Measurements from ENCODE around the gene PCDHA1. TPM values are rescaled to one million over a fixed set of nuclear protein-coding genes. Genes with fewer than 3 reads are reported as not detected.

Gene PCDHA1
- total RNA-seq, 2 donors from 2014 or later, result not detected

DNA sequence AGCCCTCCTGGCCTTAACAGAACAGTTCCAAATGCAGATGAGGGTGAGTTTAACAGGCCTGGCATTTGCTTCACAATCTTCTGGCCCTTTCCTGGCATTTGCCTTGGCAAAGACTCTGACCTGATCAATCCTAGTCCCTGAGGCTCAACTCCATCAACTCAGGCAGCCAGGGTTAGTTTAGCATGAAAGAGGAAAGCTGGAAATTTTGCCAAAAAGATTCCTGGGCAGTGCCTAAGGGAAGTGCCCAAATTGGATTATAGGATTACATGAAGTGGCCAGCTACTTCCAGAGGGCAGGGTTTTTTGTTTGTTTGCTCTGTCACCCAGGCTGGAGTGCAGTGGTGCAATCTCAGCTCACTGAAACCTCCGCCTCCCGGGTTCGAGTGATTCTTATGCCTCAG, 217.1 kb downstream of the PCDHA1 start:
- DNase-seq, result no peak
- no peak for ATAC-seq
- intact Hi-C loops (cut with DNase I, micrococcal nuclease), result no loop called here

DNA sequence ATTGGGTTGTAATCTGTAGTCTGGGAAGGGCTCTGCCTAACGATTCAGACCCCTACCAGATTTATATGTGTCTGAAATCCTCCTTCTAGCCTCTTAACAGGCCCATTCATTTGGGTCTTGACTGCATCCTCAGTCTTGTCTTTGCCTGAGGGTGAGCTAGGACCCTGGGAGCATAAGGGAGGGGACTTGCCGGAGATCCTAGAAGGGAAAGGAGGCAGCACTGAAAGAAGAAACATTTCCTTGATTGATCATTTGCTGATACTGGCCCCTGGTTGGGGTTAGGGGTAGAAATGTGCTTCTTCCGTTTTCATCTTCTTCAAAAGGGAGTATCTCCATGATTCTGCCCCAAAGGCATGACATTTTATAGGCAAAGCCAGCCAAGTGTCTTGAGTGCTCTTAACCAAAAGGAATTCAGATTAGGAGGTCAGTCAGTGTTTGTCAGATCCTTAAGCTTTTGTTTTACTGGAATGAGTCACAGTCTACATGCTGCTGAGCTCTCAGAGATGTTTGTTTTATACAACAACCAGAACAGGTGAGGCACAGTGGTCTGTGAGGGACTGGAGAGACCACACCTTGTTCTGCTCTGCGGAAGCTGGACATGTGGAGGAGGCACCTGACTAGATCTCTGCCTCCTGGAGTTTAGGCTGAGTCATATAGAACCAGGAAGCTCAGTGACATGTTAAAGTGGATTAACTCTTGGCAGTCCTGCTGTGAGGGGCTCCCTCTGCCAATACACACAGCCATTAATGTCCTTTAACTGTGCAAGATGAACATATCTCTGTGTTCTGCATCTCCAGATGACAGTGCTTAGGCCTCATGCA, 218.1 kb downstream of the PCDHA1 start:
- intact Hi-C loops (cut with DNase I, micrococcal nuclease), result no loop called here
- DNase-seq (peak in 1 of 2 donors; percentile 33), ATAC-seq (peak; percentile 63)

DNA sequence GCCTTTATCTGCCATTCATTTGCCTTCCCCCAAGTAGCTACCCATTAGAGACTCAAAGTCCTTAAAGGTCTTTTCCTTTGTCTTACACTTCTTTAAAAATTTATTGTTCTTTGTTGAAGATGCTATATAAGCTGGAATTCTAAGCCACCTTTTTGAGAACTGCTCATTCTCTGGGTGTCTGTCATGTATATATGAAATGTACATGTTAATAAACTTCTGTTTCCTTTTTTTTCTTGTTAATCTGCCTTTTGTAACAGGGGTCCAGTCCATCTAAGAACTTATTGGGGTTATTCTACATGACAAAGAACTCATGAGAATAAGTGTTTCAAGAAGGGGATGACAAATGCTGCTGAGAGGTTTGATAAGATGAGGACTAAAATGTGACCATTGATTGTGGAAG, 221.9 kb downstream of the PCDHA1 start:
- no peak for DNase-seq
- no peak for ATAC-seq
- intact Hi-C loops (cut with DNase I, micrococcal nuclease), result no loop called here

DNA sequence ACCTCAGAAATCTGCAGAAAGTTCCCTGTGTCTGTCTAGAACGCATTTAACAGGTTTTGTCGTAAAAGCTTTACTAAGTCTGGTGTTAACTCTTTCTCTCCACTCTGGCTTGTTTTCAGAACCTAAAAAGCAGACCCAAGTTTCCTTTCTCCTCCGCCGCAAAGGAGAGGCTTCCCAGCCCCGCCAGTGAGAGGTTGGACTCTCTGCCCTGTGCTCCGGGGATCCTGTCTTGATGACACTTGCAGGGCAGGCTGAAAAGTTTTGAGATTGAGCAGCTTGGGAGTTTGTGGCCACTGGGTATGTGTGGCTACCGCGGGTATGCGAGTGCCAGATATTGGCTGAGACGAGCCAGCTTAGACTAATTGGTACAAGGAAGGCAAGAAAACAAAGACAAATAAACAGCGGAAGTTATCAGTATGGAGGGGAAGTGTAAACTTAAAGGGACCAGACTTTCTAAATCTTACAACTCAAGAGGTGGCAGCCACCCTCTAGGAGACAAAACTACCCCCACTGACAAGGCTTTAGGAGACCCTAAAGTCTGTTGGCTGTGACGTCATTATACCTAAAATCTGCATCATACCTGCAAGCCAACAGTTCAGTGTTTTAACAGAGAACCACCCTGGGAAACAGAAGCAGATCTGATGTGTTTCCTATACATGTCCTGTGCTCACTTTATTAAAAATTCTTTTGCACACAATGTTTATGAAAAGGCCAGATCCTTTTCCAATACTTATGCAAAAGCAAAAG, 224.3 kb downstream of the PCDHA1 start:
- intact Hi-C loops (cut with DNase I, micrococcal nuclease), result no loop called here
- no peak for DNase-seq
- no peak for ATAC-seq

DNA sequence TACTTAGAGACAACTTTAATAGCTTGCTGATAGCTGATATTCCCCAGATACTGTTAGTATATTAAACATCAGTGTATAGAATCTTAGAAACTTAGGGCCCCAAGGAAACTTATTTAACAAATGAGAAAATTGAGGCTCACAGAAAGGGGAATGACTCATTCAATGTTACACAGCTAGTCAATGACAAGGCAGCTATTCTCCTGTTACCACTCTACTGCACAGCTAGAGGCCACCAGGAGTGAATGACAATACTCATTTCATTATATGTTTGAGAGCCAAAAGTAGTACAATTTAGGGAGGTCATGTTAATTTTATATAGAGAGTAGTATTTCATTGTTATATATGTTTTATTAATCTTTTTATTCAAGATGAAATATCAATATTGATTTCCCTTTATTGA, 232.0 kb downstream of the PCDHA1 start:
- ATAC-seq (no peak), DNase-seq (no peak)
- intact Hi-C loops (cut with DNase I, micrococcal nuclease), result no loop called here

DNA sequence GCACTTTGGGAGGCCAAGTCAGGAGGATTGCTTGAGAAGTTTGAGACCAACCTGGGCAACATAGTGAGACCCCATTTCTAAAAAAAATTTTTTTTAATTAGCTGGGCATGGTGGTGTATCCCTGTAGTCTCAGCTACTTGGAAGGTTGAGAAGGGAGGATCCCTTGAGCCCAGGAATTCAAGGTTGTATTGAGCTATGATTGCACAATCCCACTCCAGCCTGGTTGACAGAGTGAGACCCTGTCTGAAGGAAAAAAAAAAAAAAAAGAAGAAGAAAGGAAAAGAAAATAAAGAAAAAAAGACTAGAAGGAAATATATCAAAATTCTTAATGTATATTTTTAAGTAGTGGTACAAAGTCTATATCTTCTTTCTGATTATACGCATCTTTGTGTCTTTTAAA, 236.4 kb downstream of the PCDHA1 start:
- DNase-seq (no peak), ATAC-seq (no peak)
- intact Hi-C loops (cut with DNase I, micrococcal nuclease), result no loop called here

DNA sequence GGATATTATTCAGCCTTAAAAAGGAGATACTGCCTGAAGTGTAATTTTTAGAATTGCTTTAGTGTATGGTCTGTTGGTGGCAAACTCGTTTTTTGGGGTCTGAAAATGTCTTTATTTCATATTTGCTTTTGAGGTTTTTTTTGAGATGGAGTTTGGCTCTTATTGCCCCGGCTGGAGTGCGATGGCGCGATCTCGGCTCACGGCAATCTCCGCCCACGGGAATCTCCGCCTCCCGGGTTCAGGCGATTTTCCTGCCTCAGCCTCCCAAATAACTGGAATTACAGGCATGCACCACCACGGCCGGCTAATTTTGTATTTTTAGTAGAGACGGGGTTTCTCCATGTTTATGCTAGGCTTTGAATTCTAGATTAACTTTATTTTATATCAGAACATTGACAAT, 245.1 kb downstream of the PCDHA1 start:
- intact Hi-C loops (cut with DNase I, micrococcal nuclease), result no loop called here
- ATAC-seq (no peak), DNase-seq (no peak)

DNA sequence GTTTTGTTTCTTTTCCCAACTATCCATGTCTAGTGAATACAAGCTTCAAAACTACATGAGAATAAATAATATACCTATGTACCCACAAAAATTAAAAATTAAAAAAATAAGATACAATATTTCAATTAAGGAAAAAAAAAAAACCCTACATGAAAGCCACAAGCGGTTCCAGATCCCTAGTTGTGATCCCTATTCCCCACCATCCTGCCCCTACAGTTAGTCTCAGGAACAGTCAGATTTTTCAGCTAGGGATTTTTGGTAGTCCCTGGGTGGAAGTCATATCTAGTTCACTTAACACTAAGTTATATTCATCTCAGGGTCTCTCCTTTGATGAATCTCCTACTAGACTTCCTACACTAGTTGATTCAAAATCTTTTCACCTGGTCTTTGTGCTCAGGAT, 246.7 kb downstream of the PCDHA1 start:
- ATAC-seq (no peak), DNase-seq (no peak)

DNA sequence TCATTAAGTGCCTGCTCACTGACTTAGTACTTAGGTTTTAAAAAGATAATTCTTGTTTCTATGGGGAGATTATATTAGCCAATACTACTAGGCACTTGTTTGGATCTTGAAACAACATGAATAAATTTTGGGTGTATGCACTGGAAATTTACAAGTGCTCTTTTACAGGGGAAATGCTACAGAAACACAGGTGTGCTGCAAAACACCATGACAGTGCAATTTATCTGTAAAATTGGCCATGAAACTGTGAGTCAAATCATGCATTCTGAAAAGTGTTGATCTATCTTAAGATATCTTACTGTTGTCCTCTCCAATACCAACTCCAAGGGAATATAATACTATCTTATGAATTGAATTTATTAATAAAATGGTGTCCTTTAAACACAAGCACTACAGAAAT, 253.1 kb downstream of the PCDHA1 start:
- intact Hi-C loops (cut with DNase I, micrococcal nuclease), result no loop called here
- DNase-seq (no peak), ATAC-seq (no peak)

More for the DNA sequence above, 246.7 kb downstream of the PCDHA1 start:
- intact Hi-C loops (cut with DNase I, micrococcal nuclease), result no loop called here

DNA sequence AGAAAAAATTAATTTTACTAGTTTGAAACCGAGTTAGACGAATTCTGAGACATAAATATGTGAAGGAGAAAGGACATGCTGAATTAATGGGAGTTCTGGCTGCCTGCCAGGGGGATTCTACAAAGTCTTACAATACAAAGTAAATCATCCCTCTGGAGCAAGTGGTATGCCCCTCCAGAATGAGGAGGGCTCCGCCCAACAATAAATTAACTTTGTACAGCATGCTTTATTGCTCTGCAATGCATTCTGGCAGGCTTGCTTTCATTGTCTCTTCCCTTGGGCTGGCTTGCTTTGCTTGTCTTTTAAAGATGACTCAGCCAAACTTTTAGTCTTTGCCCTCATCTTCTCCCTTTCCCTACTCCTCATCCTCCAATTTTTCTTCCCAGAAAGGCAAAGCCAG, 253.6 kb downstream of the PCDHA1 start:
- intact Hi-C loops (cut with DNase I, micrococcal nuclease), result no loop called here
- no peak for ATAC-seq
- DNase-seq, result no peak

DNA sequence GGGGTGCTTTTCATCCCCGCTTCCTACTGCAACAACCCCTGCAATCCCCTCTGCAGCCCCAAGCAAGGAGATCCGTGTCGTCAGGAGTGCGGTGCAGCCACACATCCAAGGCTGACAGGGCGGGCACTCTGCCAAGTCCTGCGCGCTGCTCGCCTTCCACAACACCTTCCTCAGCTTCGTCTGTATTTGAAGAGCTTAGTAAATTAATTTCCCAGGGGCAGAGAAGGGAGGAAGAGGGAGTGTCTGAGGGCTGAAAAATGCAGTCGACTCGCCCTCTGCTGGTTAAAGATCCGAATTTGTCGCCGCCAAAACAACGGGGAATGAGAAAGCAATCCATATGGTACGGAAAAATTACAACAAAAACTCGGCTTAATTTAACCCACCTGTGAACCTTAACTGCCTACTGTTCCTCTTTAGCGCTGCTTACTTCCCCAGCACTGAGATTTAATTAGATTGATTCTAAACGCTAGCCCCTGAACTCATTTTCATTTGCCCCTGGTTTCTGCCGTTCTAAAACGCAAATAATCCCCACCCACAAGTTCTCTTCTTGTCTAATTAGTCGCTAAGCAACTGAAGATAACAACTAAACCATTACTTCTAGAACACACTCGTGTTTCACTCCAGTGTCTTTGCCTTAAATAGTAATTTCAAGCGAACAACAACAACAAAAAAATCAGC, 254.3 kb downstream of the PCDHA1 start:
- DNase-seq, result no peak
- intact Hi-C loops (cut with DNase I, micrococcal nuclease), result no loop called here
- ATAC-seq, result no peak

DNA sequence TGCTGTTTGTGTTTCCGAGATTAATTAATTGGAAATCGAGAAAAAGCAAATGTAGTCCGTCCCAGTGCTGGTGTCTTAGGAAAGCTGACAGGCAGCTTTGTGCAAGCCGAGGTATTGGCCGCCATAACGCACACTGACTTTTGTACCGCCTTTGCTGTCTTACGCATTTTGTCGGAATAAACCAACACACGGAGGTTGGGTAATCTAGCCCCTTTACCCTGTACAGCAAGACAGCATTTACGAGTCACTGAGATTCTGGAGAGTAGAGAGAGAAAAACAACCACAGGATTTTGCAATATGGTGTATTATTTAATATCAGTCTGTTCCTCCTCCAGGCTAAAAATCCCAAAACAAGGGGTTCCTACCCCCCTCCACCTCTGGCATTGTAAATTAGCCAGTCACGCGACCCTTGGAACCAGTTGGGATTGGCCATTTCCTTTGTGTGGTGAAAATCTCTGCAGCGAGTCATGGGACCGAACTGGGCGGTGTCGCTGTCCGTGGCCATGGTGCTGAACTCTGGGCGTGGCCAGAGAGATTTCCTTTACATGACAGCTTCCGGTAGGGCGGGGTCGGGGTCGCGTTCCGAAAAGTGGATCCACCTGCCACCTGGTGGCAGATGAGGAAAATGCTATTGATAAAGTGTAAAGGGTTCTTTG, 255.0 kb downstream of the PCDHA1 start:
- intact Hi-C loops (cut with DNase I, micrococcal nuclease), result no loop called here
- DNase-seq, result peak; percentile 70 to 81
- peak; percentile 67 for ATAC-seq

DNA sequence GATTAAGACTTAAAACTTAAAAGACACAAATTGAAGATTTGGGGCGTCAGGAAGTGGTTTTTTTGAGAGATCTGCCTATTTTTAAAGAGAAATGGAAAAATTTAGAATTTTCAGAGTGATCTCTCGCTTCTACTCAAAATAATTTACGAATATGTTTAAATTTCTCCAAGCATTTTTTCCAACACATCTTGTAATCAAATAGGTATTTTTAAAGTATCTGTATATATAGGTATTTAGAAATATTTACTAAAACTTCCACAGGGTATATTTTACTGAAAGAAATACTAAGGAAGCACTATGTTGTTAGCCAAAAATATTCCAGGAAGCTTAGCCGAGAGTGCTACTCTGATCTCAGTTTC, 255.5 kb downstream of the PCDHA1 start:
- no peak for ATAC-seq
- intact Hi-C loops (cut with DNase I, micrococcal nuclease), result no loop called here
- no peak for DNase-seq

DNA sequence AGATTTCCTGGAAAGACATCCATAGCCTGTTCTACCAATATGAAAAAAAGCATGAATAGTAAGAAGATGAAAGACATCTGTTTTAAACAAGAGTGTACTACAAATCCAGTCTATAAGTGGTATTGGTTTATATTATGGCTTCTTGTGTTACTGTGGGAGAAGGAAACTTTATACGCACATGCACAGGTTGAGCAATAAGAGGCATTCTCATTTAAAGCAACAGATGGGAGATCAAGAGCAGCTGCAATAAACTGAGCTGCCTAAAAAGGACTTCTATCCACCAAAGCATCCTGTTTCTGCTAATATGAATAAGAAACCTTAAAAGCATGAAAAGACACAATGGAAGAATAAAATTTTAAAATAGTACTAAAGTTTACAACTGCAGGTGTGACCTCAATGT, 256.6 kb downstream of the PCDHA1 start:
- no peak for DNase-seq
- no peak for ATAC-seq
- intact Hi-C loops (cut with DNase I, micrococcal nuclease), result no loop called here

DNA sequence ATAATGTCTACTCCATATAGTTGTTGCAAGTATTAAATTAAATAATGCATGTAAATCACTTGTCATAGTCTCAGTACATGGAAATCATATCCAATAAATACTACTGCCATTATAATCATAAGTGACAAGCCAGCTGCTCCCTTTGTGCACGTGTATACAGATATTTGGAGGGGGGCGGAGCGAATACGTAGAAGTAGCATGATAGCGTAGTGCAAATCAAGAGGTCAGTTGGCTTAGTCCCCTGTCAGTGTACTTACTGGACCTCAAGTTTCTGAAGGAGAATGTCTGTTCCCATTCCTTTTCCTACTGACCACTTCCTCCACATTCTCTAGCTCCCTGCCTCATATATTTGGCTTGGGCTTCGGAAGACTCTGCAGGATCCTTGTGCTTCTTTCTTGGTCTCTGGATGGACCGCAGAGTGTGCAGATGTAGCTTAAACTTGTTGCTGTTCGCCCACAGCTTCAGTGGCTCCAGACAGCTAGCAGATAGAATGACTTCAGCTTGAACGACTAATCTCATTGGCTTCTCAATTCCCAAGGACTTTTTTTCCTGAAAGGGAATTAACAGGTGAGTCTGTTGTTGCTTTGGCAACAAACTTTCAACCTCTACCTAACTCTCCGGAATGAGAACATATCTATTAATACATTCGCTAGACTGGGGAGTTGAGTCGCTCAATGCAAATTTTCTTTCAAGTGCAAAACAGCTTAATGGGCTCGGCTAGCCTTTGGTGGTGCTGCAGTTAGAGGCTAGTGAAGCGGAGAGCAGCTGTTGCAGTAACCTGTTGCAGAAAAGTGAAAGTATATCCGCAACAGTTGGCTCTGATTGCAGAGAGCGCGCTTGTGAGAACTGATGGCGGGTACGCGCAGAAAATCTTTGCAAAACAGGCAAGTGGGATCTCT, 264.9 kb downstream of the PCDHA1 start, which contains the start of gene PCDHB1:
Gene PCDHB1, plus strand, starts transcription at position 753 of the 899 bp plus-strand sequence. Its CDS starts 97 bp downstream, at position 850.
- intact Hi-C loops (cut with DNase I, micrococcal nuclease), result no loop called here
- ATAC-seq, result no peak
- no peak for DNase-seq

DNA sequence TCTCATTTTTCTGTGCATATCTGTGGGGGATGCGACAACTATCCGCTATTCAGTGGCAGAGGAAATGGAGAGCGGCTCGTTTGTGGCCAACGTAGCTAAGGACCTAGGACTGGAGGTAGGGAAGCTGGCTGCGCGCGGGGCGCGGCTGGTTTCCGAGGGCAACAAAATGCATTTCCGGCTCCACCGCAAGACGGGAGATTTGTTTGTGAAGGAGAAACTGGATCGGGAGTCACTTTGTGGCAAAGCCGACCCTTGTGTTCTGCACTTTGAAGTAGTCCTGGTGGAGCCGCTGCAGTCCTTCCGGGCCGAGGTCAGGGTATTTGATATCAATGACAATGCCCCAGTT, 265.6 kb downstream of the PCDHA1 start:
- ATAC-seq, result no peak
- intact Hi-C loops (cut with DNase I, micrococcal nuclease), result no loop called here
- DNase-seq, result no peak

All from left colon (tissue), 2 donors.